OCI-LY1 (cell line): ENCODE measurements around the gene NLN.

Source experiments
- H2AFZ ChIP-seq: fragments of 200-600 bp; sonication (generic), shearing (Covaris generic); 2 replicates; pipeline ENCODE4 v1.6.0; 2014; ENCODE audit warnings: antibody characterized with exemption, mild to moderate bottlenecking, low read length
- H3F3A ChIP-seq: fragments of 200-600 bp; sonication (generic), shearing (Covaris generic); 2 replicates; pipeline ENCODE4 v1.6.0; 2014; ENCODE audit warnings: mild to moderate bottlenecking, antibody characterized with exemption, low read length, moderate library complexity; ENCODE audit not compliant: insufficient read depth
- H3K27ac ChIP-seq: fragments of 200-600 bp; sonication (generic); 2 replicates; pipeline ENCODE4 v1.5.1; 2014; ENCODE audit warnings: low read length, mixed run types, mild to moderate bottlenecking, low read depth; ENCODE audit not compliant: poor library complexity, severe bottlenecking
- H3K27me3 ChIP-seq: fragments of 200-600 bp; sonication (generic); 2 replicates; pipeline ENCODE4 v1.6.0; 2014; ENCODE audit warnings: antibody characterized with exemption, mild to moderate bottlenecking, low read length, moderate library complexity; ENCODE audit not compliant: insufficient read depth
- H3K36me3 ChIP-seq: fragments of 200-600 bp; sonication (generic); 2 replicates; pipeline ENCODE4 v1.6.1; 2014; ENCODE audit warnings: mild to moderate bottlenecking, antibody characterized with exemption, low read length, moderate library complexity, mixed read lengths; ENCODE audit not compliant: insufficient read depth
- H3K4me1 ChIP-seq: fragments of 200-600 bp; sonication (generic); 2 replicates; pipeline ENCODE4 v1.5.1; 2014; ENCODE audit warnings: mild to moderate bottlenecking, low read length, moderate library complexity; ENCODE audit not compliant: insufficient read depth, severe bottlenecking
- H3K4me2 ChIP-seq: fragments of 200-600 bp; sonication (generic), shearing (Covaris generic); 2 replicates; pipeline ENCODE4 v1.6.1; 2014; ENCODE audit warnings: low read length
- H3K4me3 ChIP-seq: fragments of 200-600 bp; sonication (generic); 2 replicates; pipeline ENCODE4 v1.5.1; 2014; ENCODE audit warnings: low read length, low read depth, mild to moderate bottlenecking, mixed read lengths; ENCODE audit not compliant: poor library complexity, severe bottlenecking
- H3K79me2 ChIP-seq: fragments of 200-600 bp; shearing (Covaris generic); 2 replicates; pipeline ENCODE4 v1.6.1; 2016; ENCODE audit warnings: mixed run types, low read length, mixed read lengths; ENCODE audit not compliant: insufficient read depth
- H3K9ac ChIP-seq: fragments of 200-600 bp; sonication (generic), shearing (Covaris generic); 2 replicates; pipeline ENCODE4 v1.6.1; 2014; ENCODE audit warnings: mild to moderate bottlenecking, low read length, mixed read lengths
- H3K9me2 ChIP-seq: fragments of 200-600 bp; sonication (generic), shearing (Covaris generic); 2 replicates; pipeline ENCODE4 v1.6.1; 2014; ENCODE audit warnings: low read depth, mild to moderate bottlenecking, low read length, mixed read lengths
- H3K9me3 ChIP-seq: fragments of 200-600 bp; shearing (Covaris generic); 2 replicates; pipeline ENCODE4 v1.6.1; 2014; ENCODE audit warnings: low read length, mixed read lengths
- H4K20me1 ChIP-seq: fragments of 200-600 bp; sonication (generic), shearing (Covaris generic); 2 replicates; pipeline ENCODE4 v1.6.0; 2016; ENCODE audit warnings: mild to moderate bottlenecking, low read length; ENCODE audit not compliant: insufficient read depth
- CTCF ChIP-seq: fragments of 200-600 bp; sonication (generic), shearing (Covaris generic); IDR thresholded peaks from 2 replicates; pipeline ENCODE4 v1.5.1; 2017; ENCODE audit warnings: mild to moderate bottlenecking, antibody characterized with exemption, low read length, moderate library complexity, mixed read lengths
- EZH2 ChIP-seq: fragments of 200-600 bp; sonication (generic), shearing (Covaris generic); IDR thresholded peaks from 2 replicates; pipeline ENCODE4 v1.8.0; 2017; ENCODE audit warnings: borderline replicate concordance, mixed run types, mild to moderate bottlenecking, antibody characterized with exemption, low read length, moderate library complexity, mixed read lengths

The NLN gene

GRCh38 chr5:65766175-65766574, 44.2 kb downstream of the NLN start:
- Histone ChIP-seq H3K27ac (no peak overlapping the region), H3K9me2 (no peaks in the 10 kb centered on the region), H3K4me1 (no peaks in the 10 kb centered on the region), H3K9ac (no peak overlapping the region), H3K4me3 (no peak overlapping the region), H3K4me2 (no peak overlapping the region), H3F3A (no peaks in the 10 kb centered on the region), H3K36me3 (peaks cover 22% of the 10 kb centered on the region), H4K20me1 (no peaks in the 10 kb centered on the region), H3K9me3 (no peaks in the 10 kb centered on the region), H3K27me3 (no peaks in the 10 kb centered on the region), H3K79me2 (no peaks in the 10 kb centered on the region), H2AFZ (no peak overlapping the region)
- TF ChIP-seq CTCF (no peak), EZH2 (no peak)

- Histone ChIP-seq H3K9ac (no peak overlapping the region), H3K4me1 (no peaks in the 10 kb centered on the region), H3K9me3 (no peaks in the 10 kb centered on the region), H3K4me2 (no peak overlapping the region), H3K9me2 (no peaks in the 10 kb centered on the region), H4K20me1 (no peaks in the 10 kb centered on the region), H3K27ac (no peak overlapping the region), H3K4me3 (no peak overlapping the region), H3K79me2 (no peaks in the 10 kb centered on the region), H3K36me3 (peaks cover 22% of the 10 kb centered on the region), H2AFZ (no peak overlapping the region), H3K27me3 (no peaks in the 10 kb centered on the region), H3F3A (no peaks in the 10 kb centered on the region)
- TF ChIP-seq EZH2: no peak
- TF ChIP-seq CTCF: no peak
Observed at GRCh38 chr5:65766781-65767180, 44.8 kb downstream of the NLN start.

- TF ChIP-seq EZH2 (no peak), CTCF (no peak)
- Histone ChIP-seq H3F3A (no peaks in the 10 kb centered on the region), H2AFZ (no peak overlapping the region), H3K27me3 (no peaks in the 10 kb centered on the region), H3K36me3 (peaks cover 22% of the 10 kb centered on the region), H3K9me2 (no peaks in the 10 kb centered on the region), H3K4me1 (no peaks in the 10 kb centered on the region), H3K4me3 (no peak overlapping the region), H4K20me1 (no peaks in the 10 kb centered on the region), H3K9me3 (no peaks in the 10 kb centered on the region), H3K79me2 (no peaks in the 10 kb centered on the region), H3K4me2 (no peak overlapping the region), H3K27ac (no peak overlapping the region), H3K9ac (no peak overlapping the region)
Observed at GRCh38 chr5:65767565-65767964, 45.6 kb downstream of the NLN start.
